GM12891 (cell line): Measurements from ENCODE around the gene ST6GALNAC3.

Source experiments
- PAX5 ChIP-seq: IDR thresholded peaks from 2 replicates; pipeline ENCODE4 v1.6.1; 2011; ENCODE audit warnings: low read length, moderate library complexity, mild to moderate bottlenecking; ENCODE audit not compliant: insufficient read depth, severe bottlenecking
- POLR2A ChIP-seq: IDR thresholded peaks from 2 replicates; pipeline ENCODE4 v1.6.1; 2011; ENCODE audit warnings: low read depth, low read length, control low read depth
- POLR2AphosphoS5 ChIP-seq: IDR thresholded peaks from 2 replicates; pipeline ENCODE4 v1.6.1; 2011; ENCODE audit warnings: low read depth, low read length, control low read depth
- POU2F2 ChIP-seq: IDR thresholded peaks from 2 replicates; pipeline ENCODE4 v1.6.1; 2011; ENCODE audit warnings: low read depth, mild to moderate bottlenecking, control low read depth, low read length, moderate library complexity
- SPI1 ChIP-seq: IDR thresholded peaks from 2 replicates; pipeline ENCODE4 v1.6.1; 2011; ENCODE audit warnings: low read depth, low read length, control low read depth
- TAF1 ChIP-seq: IDR thresholded peaks from 2 replicates; pipeline ENCODE4 v1.6.1; 2011; ENCODE audit warnings: low read depth, low read length, control low read depth

- no peak for TF ChIP-seq POLR2AphosphoS5
- TF ChIP-seq SPI1, result no peak
- TF ChIP-seq POLR2A, result no peak
- TF ChIP-seq TAF1, result no peak
- no peak for TF ChIP-seq PAX5
- no peak for TF ChIP-seq POU2F2
Measured at GRCh38 chr1:76299036-76299435, 224.5 kb downstream of the ST6GALNAC3 start.
